Left forelimb (tissue), 1 donor: ENCODE measurements around the gene FURIN.
A peak's percentile ranks its signal among the peaks of the same experiment; 100 is the strongest.
"Not testable (repeated sequence)": the region's sequence is repeated elsewhere in the genome, so short reads cannot be mapped to it uniquely, and the experiment has no call there.

Source experiments
- DNase-seq: peaks from one replicate; pipeline ENCODE4 v3.0.0-alpha.2; 2018; ENCODE audit warnings: low spot score

Gene FURIN

GRCh38 chr15:90882781-90883525 lies 14.6 kb downstream of the FURIN start:
- no peak for DNase-seq

DNA sequence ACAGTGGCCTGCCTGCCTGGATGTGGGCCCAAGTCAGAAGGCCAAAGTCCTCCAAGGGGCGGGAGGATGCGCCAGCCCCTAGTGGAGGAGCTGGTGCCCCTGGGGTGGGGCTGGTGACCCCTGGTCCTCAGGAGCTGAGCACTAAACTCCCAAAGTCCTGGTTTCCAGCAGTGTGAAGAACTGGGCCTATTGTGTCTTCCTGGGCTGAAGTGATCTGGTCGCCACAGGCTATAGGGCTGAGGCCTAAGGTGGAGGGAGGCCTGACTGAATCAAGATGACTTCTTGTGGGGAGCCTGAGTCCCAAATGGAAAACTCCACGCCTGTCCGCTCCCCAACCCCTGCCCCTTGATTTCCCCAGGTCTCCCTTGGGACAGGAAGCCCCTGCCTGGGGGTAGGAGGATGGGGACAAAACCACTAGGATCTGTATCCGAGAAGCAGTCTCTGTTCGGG lies 15.2 kb downstream of the FURIN start:
- no peak for DNase-seq

DNA sequence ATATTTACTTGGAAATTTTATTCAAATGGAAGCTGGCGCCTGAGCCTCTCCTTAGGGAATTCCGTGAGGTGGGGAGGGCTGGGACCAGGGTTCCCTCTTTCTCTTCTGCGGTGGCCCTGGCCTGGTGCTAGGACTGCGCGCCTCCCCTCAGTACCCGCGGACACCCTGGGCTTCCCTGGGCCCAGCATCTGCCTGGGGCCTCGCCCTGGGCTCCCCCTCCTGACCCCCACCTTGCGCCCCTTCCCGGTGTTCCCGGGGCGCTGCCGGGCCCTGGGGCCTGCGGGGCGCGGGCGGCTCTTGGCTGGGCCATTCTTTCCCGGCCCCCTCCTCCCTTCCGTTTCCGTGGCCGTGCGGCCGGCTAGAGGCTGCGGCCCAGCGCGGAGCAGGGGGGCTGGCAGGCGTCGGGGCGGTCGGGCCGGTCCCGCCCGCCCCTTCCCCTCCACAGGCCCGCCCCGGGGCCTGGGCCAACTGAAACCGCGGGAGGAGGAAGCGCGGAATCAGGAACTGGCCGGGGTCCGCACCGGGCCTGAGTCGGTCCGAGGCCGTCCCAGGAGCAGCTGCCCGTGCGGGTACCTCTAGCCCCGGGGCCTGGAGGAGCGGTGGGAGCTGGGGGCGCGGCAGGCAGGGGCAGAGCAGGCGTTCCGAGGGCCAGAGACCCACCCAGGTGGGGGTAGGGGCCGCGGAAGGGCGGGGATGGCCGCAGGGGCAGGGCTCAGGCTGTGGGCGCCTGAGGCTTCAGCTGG lies 15.8 kb downstream of the FURIN start, which contains the start of gene FES:
FES (plus strand) TSS at position 529 of the 743 bp plus-strand sequence. CDS start 542 bp downstream, outside the sequence.
- DNase-seq, result peak; percentile 85

DNA sequence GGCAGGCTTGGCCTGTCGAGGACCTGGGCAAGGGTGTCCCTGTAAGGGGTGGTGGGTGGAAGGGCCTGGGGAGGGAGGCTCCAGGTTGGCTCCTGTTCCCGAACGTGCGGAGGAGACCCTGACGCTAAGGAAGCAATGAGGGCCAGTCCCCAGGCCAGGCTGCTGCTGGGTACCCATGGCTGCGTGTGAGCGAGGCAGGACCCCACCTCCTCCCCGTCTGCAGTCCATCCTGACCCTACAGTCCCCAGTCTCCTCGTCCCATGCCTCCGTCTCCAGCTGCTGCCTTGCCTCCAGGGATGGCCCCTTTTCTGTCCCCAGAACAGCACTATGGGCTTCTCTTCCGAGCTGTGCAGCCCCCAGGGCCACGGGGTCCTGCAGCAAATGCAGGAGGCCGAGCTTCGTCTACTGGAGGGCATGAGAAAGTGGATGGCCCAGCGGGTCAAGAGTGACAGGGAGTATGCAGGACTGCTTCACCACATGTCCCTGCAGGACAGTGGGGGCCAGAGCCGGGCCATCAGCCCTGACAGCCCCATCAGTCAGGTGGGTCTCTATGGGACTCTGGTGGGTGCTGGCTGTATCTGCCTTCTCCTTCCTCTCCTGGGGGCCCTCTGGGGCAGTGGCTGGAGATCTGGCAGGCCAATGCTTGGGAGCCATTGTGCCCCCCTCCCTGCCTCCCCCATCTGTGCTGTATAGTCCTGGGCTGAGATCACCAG lies 16.5 kb downstream of the FURIN start:
- peak; percentile 64 for DNase-seq

- DNase-seq, result peak; percentile 87
Observed at GRCh38 chr15:90885432-90886290, 17.3 kb downstream of the FURIN start.

- DNase-seq, result no peak
Observed at GRCh38 chr15:90886291-90886614, 17.9 kb downstream of the FURIN start.

DNA sequence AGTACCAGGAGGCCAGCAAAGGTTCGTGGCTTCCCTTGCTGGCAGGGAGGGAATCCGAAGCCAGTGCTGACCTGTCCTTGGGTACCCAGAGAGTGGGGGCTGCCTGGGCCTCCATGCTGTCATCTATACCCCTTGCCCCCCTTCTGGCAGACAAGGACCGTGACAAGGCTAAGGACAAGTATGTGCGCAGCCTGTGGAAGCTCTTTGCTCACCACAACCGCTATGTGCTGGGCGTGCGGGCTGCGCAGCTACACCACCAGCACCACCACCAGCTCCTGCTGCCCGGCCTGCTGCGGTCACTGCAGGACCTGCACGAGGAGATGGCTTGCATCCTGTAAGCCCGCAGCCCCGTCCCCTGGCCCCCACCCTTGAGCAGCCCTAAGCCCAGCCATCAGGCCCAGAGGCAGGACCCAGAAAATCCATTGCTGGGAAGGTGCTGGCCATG lies 18.7 kb downstream of the FURIN start:
- no peak for DNase-seq

DNA sequence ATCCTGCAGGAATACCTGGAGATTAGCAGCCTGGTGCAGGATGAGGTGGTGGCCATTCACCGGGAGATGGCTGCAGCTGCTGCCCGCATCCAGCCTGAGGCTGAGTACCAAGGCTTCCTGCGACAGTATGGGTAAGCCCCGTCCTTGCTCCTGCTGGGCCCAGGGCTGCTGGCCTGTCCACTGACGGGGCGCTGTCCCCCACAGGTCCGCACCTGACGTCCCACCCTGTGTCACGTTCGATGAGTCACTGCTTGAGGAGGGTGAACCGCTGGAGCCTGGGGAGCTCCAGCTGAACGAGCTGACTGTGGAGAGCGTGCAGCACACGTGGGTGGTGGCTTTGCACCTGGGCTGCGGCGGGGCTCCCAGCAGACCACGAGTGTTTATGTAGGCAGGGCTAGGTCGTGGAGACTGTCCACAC lies 20.9 kb downstream of the FURIN start:
- DNase-seq, result no peak

DNA sequence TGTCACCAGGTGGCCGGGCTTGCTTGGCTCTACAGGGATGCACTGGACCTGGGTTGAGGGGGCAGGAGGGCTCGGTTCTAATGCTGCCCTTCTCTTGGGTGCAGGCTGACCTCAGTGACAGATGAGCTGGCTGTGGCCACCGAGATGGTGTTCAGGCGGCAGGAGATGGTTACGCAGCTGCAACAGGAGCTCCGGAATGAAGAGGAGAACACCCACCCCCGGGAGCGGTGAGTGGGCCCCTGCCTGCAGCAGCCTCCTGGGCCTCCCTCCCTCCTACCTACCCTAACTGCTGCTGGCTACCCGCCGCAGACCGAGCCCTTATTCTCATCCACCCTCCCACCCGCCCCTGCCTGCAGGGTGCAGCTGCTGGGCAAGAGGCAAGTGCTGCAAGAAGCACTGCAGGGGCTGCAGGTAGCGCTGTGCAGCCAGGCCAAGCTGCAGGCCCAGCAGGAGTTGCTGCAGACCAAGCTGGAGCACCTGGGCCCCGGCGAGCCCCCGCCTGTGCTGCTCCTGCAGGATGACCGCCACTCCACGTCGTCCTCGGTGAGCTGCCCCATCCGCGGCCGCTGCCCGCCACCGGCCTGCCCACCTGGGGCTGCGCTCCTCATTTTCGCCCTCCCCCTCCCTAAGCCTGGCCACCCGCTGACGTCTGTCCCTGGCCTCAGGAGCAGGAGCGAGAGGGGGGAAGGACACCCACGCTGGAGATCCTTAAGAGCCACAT lies 21.5 kb downstream of the FURIN start:
- DNase-seq, result no peak

- no peak for DNase-seq
Observed at GRCh38 chr15:90890839-90891238, 22.5 kb downstream of the FURIN start.

- no peak for DNase-seq
Observed at GRCh38 chr15:90891346-90891949, 23.1 kb downstream of the FURIN start.

- DNase-seq, result no peak
Observed at GRCh38 chr15:90892023-90892422, 23.6 kb downstream of the FURIN start.

GRCh38 chr15:90892498-90893174 lies 24.2 kb downstream of the FURIN start:
- DNase-seq, result no peak

- no peak for DNase-seq
Observed at GRCh38 chr15:90893175-90894090, 25.0 kb downstream of the FURIN start.

DNA sequence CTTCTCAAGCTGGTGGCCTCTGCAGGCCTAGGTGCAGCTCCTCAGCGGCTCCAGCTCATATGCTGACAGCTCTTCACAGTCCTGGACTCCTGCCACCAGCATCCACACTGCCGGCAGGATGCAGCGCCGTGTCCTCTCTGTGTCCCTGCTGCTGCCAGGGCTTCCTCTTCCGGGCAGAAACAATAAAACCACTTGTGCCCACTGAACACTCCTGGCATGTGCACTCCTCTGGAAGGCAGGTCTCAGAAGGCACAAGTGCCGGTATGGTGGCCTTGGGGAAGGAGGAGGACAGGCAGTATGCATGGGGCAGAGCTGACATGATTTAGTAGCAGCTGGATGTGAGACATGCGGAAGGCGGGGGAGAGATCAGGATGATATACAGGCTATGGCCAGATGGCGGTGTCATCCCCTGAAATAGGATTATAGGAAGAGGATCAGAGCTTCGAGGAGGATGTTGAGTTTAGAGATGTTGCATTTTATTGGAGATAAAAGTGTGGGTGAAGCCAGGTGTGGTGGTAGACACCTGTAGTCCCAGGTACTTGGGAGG lies 27.3 kb downstream of the FURIN start:
- no peak for DNase-seq

DNA sequence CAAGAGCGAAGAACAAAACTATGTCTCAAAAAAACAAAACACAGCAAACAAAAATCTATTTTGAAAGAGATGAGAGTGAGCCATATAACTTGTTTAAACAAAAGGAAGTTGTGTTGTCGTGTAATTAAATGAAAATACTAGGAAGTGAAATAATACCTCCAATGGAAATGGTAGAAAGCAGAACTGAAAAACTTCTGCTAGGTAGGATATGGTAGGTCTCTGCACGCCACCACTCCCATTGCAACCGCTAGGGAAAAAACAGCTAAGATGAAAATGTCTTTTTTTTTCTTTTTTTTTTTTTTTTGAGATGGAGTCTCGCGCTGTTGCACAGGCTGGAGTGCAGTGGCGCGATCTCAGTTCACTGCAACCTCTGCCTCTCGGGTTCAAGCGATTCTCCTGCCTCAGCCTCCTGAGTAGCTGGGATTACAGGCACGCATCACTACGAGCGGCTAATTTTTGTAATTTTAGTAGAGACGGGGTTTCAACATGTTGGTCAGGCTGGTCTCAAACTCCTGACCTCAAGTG lies 28.8 kb downstream of the FURIN start:
- not testable (repeated sequence) for DNase-seq

- no peak for DNase-seq
Observed at GRCh38 chr15:90901175-90902039, 33.0 kb downstream of the FURIN start.
